22Rv1 (cell line): ENCODE results near the gene HOXC10.

Source experiments
- H3K27ac ChIP-seq: fragments of 450-650 bp; 2 replicates; pipeline ENCODE4 v1.5.1; 2017
- ZFX ChIP-seq: fragments of 450-650 bp; IDR thresholded peaks from 2 replicates; pipeline ENCODE4 v1.6.1; 2017; ENCODE audit warnings: antibody characterized with exemption, borderline replicate concordance
- TF ChIP-seq, protein P1 (sequence below): fragments of 450-650 bp; IDR thresholded peaks from 2 replicates; pipeline ENCODE4 v1.5.1; 2017; ENCODE audit warnings: mild to moderate bottlenecking

The HOXC10 gene

DNA sequence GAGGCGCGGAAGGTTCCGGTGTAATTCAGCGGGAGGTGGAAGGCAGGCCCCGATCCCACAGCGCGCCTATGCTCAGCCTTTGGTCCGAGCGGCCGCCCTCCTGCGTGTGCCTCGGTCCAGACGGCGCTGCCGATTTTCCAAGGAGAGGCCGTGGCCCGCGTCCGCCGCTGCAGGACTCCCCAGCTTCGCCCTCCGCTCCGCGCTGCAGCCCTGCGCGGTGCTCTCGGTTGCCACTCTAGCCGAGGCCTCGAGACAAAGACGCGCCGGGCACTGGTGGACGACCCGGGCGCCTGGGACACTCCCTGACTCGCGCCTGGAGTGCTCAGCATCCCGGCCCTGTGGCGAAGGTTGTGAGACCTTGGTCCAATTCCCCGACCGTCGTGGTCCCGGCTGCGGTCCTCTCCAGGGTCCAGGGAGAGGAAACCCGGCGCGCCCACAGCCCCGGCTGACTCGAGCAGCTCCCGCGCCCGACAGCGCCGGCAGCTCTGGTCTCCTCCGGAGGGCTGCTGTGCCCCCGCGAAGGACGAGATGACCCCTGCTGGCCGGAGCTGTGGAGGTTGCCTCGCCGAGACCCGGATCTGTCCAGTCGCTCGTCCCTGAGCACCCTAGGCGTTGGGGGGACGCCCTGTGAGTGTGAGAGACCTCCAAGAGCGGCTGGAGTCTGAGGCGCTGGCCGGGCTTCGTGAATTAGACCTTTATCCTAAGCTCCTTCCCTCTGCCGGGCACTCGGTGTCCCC, 23.8 kb upstream of the HOXC10 start:
- TF ChIP-seq, protein P1, sequence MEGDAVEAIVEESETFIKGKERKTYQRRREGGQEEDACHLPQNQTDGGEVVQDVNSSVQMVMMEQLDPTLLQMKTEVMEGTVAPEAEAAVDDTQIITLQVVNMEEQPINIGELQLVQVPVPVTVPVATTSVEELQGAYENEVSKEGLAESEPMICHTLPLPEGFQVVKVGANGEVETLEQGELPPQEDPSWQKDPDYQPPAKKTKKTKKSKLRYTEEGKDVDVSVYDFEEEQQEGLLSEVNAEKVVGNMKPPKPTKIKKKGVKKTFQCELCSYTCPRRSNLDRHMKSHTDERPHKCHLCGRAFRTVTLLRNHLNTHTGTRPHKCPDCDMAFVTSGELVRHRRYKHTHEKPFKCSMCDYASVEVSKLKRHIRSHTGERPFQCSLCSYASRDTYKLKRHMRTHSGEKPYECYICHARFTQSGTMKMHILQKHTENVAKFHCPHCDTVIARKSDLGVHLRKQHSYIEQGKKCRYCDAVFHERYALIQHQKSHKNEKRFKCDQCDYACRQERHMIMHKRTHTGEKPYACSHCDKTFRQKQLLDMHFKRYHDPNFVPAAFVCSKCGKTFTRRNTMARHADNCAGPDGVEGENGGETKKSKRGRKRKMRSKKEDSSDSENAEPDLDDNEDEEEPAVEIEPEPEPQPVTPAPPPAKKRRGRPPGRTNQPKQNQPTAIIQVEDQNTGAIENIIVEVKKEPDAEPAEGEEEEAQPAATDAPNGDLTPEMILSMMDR, result no peak
- TF ChIP-seq ZFX, result no peak
- no peak overlapping the region for H3K27ac ChIP-seq

DNA sequence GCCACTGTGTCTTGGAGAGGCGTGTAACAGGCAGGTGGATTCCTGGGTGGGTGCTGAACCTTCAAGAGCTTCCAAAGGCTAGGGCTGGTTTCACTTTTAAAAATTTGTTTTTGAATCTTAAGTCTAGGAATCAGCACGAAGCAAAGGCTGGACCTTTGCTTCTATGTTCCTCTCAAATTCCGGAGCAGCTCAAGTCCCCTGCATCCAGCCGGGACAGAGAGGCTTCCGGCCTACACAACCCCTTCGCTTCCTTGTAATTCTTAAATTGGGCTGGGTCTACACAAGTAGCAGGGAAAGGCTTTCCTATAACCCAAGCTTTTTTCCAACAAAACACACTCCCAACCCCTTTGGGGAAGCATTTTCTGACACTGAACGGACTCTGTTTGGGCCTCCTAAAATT, 21.9 kb upstream of the HOXC10 start:
- H3K27ac ChIP-seq, result no peak overlapping the region
- TF ChIP-seq, protein P1, result no peak
- no peak for TF ChIP-seq ZFX

GRCh38 chr12:53963434-53964314, 21.3 kb upstream of the HOXC10 start:
- no peak overlapping the region for H3K27ac ChIP-seq
- no peak for TF ChIP-seq ZFX

GRCh38 chr12:53964315-53964713, 20.6 kb upstream of the HOXC10 start:
- no peak overlapping the region for H3K27ac ChIP-seq
- TF ChIP-seq, protein P1, result no peak
- no peak for TF ChIP-seq ZFX

GRCh38 chr12:53965281-53966084, 19.5 kb upstream of the HOXC10 start:
- H3K27ac ChIP-seq, result no peak overlapping the region
- TF ChIP-seq ZFX, result no peak
- TF ChIP-seq, protein P1, result no peak

- TF ChIP-seq, protein P1, result no peak
- no peak for TF ChIP-seq ZFX
- H3K27ac ChIP-seq, result no peak overlapping the region
Observed at GRCh38 chr12:53966085-53966384, 18.9 kb upstream of the HOXC10 start.

DNA sequence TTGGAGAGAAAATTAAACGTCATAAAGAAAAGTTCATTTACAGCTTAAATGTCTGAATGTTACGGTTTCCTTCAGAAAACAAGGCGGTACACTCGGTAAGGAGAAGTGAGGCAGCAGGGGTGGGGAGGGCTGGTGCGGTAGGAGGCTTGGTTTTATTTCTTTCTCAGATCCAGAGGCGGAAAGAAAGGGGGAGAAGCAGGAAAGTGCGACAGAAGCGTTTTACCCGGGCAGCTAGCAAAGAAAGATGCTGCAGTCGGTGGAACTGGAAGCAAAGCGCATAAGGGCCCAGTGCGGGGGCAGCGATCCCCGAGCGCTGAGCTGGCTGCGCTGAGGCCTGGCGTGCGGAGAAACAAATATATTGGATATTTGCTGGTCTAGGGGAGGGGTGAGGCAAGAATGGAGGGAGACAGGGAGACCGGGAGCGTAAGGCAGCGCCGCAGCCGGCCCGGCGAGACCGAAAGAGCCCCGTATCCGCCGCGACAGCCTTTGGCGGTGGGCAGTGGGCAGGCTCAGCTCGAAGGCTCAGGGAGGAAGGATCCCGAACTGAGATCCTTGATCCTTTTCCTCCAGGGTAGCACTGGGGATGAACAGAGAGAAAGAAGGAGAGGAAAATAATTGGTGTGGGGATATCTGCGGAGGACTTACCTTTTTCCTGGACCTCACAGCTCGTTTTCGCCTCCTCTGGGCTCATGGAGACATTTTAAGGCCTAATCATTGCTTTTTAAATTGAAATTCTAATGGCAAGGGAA, 18.4 kb upstream of the HOXC10 start:
- H3K27ac ChIP-seq, result no peak overlapping the region
- no peak for TF ChIP-seq ZFX
- TF ChIP-seq, protein P1, result no peak
